ENCODE data around the gene TM4SF18.

DNA sequence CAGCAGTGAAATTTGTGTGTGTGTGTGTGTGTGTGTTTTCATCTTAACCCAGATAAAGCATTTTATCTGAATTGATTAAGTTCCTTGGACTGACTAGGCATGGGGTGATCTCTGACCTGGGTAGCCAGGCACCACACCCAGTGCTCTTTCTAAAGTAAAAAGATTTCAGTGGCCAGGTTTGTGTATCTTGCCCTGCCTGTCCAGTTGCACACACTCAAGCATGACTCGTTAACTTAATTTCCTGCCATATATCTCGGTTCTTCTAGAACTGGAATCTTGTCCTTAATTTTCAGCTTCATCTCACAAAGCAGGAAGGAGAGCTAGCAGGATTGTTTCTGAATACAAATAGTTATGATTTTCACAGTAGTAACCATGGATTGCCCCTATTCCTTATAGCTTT, 17.0 kb downstream of the TM4SF18 start:
- no peak for TF ChIP-seq CTCF (optimal IDR thresholded peaks at IDR 0.05 in 1 of 3, IDR thresholded peaks at IDR 0.05 in 1 of 3, conservative IDR thresholded peaks at IDR 0.05 in 1 of 3; ENCODE audit: extremely low read depth in 1 of 3, insufficient read depth in 2 of 3, low read length in 3 of 3)
- TF ChIP-seq EZH2 (IDR thresholded peaks at IDR 0.05; ENCODE audit: low read length) = no peak
